Loucy (cell line): ENCODE measurements around the gene RIOK3.

Experiments used
- H2AFZ ChIP-seq: fragments of 200-600 bp; sonication (generic); 2 replicates; pipeline ENCODE4 v1.6.0; 2016; ENCODE audit warnings: antibody characterized with exemption, mild to moderate bottlenecking, low read length, moderate library complexity
- H3F3A ChIP-seq: fragments of 200-600 bp; 2 replicates; pipeline ENCODE4 v1.6.0; 2016; ENCODE audit warnings: antibody characterized with exemption, low read depth, mild to moderate bottlenecking
- H3K27me3 ChIP-seq: fragments of 200-600 bp; sonication (generic); 2 replicates; pipeline ENCODE4 v1.6.1; 2014; ENCODE audit warnings: low read length, mild to moderate bottlenecking; ENCODE audit not compliant: insufficient read depth, poor library complexity, severe bottlenecking
- H3K36me3 ChIP-seq: fragments of 200-600 bp; sonication (generic); 2 replicates; pipeline ENCODE4 v1.6.1; 2016; ENCODE audit warnings: low read length; ENCODE audit not compliant: insufficient read depth
- H3K4me1 ChIP-seq: fragments of 200-600 bp; sonication (generic); 2 replicates; pipeline ENCODE4 v1.5.1; 2014; ENCODE audit warnings: low read length, mild to moderate bottlenecking; ENCODE audit not compliant: insufficient read depth, poor library complexity, severe bottlenecking
- H3K4me2 ChIP-seq: fragments of 200-600 bp; sonication (generic); 2 replicates; pipeline ENCODE4 v1.6.0; 2014; ENCODE audit warnings: antibody characterized with exemption, low read length, low read depth, mild to moderate bottlenecking; ENCODE audit not compliant: poor library complexity, severe bottlenecking
- H3K4me3 ChIP-seq: fragments of 200-600 bp; sonication (generic); 2 replicates; pipeline ENCODE4 v1.5.1; 2014; ENCODE audit warnings: low read length, mild to moderate bottlenecking, mixed read lengths; ENCODE audit not compliant: poor library complexity, severe bottlenecking
- H3K79me2 ChIP-seq: fragments of 200-600 bp; sonication (generic); 2 replicates; pipeline ENCODE4 v1.6.1; 2014; ENCODE audit warnings: low read length; ENCODE audit not compliant: insufficient read depth
- H3K9ac ChIP-seq: fragments of 200-600 bp; sonication (generic); 2 replicates; pipeline ENCODE4 v1.6.0; 2014; ENCODE audit warnings: mild to moderate bottlenecking, low read depth, low read length, moderate library complexity; ENCODE audit not compliant: poor library complexity, severe bottlenecking
- H3K9me2 ChIP-seq: fragments of 200-600 bp; sonication (generic); replicated peaks from 2 replicates; pipeline ENCODE4 v1.6.1; 2016; ENCODE audit warnings: low read depth, low read length, mixed read lengths
- H3K9me3 ChIP-seq: fragments of 200-600 bp; sonication (generic); 2 replicates; pipeline ENCODE4 v1.6.1; 2014; ENCODE audit warnings: mild to moderate bottlenecking, antibody characterized with exemption, low read length, low read depth; ENCODE audit not compliant: insufficient read depth
- H4K20me1 ChIP-seq: fragments of 200-600 bp; sonication (generic); 2 replicates; pipeline ENCODE4 v1.6.0; 2014; ENCODE audit warnings: antibody characterized with exemption, low read length, mild to moderate bottlenecking; ENCODE audit not compliant: insufficient read depth, poor library complexity, severe bottlenecking
- EZH2phosphoT487 ChIP-seq: fragments of 200-600 bp; IDR thresholded peaks from 2 replicates; pipeline ENCODE4 v1.6.1; 2018; ENCODE audit warnings: antibody characterized with exemption, mild to moderate bottlenecking, moderate library complexity, borderline replicate concordance
- TF ChIP-seq, protein P1 (sequence below): fragments of 200-600 bp; sonication (generic); conservative IDR thresholded peaks from 2 replicates; pipeline ENCODE4 v1.5.1; 2014; ENCODE audit warnings: mild to moderate bottlenecking, antibody characterized with exemption, low read length

RIOK3 gene

DNA sequence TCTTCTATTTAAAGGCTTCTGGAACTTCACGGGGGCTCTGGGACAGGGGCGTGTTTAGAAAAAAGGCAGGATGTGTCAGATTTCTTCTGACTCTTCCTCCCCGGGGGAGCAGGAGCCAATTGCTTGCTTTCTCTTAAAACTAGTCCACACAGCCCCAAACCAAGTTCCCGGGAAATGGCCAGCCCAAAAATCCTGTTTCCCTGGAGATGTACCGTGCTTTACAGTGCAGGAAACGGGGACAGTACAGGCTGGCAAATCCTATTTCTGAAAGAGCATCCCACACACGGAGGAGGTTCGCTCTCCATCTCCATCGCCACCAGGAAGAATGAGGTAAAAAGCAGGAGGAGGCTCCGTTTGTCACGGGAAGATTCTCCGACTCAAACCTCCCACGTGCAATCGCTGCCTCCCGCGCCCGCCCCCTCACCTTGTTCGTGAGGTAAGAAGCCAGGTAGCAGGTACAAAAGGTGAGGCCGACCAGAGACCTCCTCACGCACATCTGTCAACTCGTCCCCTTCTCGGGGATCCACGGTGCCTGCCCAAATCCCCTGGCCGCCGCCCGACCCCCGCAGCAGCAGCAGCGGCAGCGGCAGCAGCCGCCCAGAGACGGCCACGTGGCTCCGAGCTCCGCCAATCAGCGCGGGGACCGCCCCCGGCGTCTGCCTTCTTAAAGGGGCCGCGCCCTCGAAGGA, 15.6 kb upstream of the RIOK3 start:
- no peaks in the 10 kb centered on the region for H3F3A ChIP-seq
- peak overlapping the region; percentile 99 for H2AFZ ChIP-seq
- no peaks in the 10 kb centered on the region for H3K36me3 ChIP-seq
- no peaks in the 10 kb centered on the region for H3K27me3 ChIP-seq
- no peaks in the 10 kb centered on the region for H4K20me1 ChIP-seq
- no peaks in the 10 kb centered on the region for H3K79me2 ChIP-seq
- H3K9me3 ChIP-seq, result no peaks in the 10 kb centered on the region
- peak overlapping the region; percentile 78 for H3K4me2 ChIP-seq
- H3K9me2 ChIP-seq, result no peaks in the 10 kb centered on the region
- peak overlapping the region; percentile 64 for H3K9ac ChIP-seq
- TF ChIP-seq, protein P1, sequence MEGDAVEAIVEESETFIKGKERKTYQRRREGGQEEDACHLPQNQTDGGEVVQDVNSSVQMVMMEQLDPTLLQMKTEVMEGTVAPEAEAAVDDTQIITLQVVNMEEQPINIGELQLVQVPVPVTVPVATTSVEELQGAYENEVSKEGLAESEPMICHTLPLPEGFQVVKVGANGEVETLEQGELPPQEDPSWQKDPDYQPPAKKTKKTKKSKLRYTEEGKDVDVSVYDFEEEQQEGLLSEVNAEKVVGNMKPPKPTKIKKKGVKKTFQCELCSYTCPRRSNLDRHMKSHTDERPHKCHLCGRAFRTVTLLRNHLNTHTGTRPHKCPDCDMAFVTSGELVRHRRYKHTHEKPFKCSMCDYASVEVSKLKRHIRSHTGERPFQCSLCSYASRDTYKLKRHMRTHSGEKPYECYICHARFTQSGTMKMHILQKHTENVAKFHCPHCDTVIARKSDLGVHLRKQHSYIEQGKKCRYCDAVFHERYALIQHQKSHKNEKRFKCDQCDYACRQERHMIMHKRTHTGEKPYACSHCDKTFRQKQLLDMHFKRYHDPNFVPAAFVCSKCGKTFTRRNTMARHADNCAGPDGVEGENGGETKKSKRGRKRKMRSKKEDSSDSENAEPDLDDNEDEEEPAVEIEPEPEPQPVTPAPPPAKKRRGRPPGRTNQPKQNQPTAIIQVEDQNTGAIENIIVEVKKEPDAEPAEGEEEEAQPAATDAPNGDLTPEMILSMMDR, result no peak
- no peak for TF ChIP-seq EZH2phosphoT487
- H3K4me3 ChIP-seq, result peak overlapping the region; percentile 85
- H3K4me1 ChIP-seq, result peaks cover 16% of the 10 kb centered on the region

DNA sequence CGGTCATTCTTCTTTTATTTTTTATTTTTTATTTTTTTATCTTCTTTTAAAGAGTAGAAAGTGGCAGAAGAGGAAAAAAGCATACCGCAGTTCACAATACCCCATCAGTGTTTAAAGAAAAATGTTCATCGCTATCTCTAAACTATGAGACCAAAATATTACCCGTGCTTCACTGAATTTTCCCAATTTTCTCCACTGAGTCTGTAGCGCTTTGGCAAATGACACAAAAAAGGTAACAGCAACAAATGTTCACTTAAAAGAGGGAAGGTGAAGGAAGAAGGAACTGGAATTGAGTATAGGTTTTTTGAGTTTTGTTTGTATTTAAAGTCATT, 15.1 kb upstream of the RIOK3 start:
- Histone ChIP-seq H2AFZ (peak overlapping the region; percentile 99), H3K9me2 (no peaks in the 10 kb centered on the region), H3K9me3 (no peaks in the 10 kb centered on the region), H4K20me1 (no peaks in the 10 kb centered on the region), H3K36me3 (no peaks in the 10 kb centered on the region), H3K27me3 (no peaks in the 10 kb centered on the region), H3K4me2 (peak overlapping the region; percentile 78), H3K79me2 (no peaks in the 10 kb centered on the region), H3F3A (no peaks in the 10 kb centered on the region), H3K4me1 (peaks cover 16% of the 10 kb centered on the region), H3K4me3 (peak overlapping the region; percentile 85), H3K9ac (peak overlapping the region; percentile 64)
- TF ChIP-seq, protein P1, result no peak
- TF ChIP-seq EZH2phosphoT487, result no peak

DNA sequence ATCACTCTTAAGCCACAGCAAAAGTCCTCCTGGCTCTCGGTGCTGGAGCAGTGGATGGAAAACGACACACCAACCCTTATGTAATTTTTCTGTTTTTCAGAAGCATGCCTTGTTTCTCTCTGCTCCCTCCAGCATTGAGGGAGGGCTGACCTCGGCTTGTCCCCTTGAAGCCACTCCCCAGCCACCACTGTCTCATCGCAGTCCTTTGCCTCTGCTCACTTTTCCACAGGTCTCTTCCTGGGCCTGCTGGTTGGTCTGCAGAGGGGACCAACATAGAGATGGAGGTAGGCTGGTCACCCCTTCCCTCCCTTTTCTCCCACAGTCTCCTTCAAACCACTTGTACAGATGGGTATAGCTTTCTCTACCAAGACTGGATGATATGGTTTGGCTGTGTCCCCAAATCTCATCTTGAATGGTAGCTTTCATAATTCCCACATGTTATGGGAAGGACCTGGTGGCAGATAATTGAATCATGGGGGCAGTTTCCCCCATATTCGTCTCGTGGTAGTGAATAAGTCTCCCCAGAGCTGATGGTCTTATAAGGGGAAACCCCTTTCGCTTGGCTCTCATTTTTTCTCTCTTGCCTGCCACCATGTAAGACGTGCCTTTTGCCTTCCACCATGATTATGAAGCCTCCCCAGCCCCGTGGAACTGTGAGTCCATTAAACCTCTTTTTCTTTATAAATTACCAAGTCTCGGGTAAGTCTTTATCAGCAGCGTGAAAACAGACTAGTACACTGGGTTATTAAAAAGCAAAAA, 14.3 kb upstream of the RIOK3 start:
- peaks cover 16% of the 10 kb centered on the region for H3K4me1 ChIP-seq
- no peak for TF ChIP-seq EZH2phosphoT487
- TF ChIP-seq, protein P1, result no peak
- no peaks in the 10 kb centered on the region for H3K27me3 ChIP-seq
- H3K9me3 ChIP-seq, result no peaks in the 10 kb centered on the region
- peak overlapping the region; percentile 64 for H3K9ac ChIP-seq
- H3K4me3 ChIP-seq, result peak overlapping the region; percentile 85
- no peaks in the 10 kb centered on the region for H4K20me1 ChIP-seq
- no peaks in the 10 kb centered on the region for H3K9me2 ChIP-seq
- peak overlapping the region; percentile 99 for H2AFZ ChIP-seq
- no peaks in the 10 kb centered on the region for H3K79me2 ChIP-seq
- H3K4me2 ChIP-seq, result peak overlapping the region; percentile 78
- no peaks in the 10 kb centered on the region for H3F3A ChIP-seq
- no peaks in the 10 kb centered on the region for H3K36me3 ChIP-seq
